HG03039 (cell line): Measurements from ENCODE around the gene POLR1A.
"Not testable (repeated sequence)": the region's sequence is repeated elsewhere in the genome, so short reads cannot be mapped to it uniquely, and the experiment has no call there.

Experiments
- ATAC-seq: cut with Tn5 transposase; IDR thresholded peaks from one replicate; pipeline ENCODE4 v1.9.1; 2021; ENCODE audit warnings: mild to moderate bottlenecking, moderate library complexity; ENCODE audit not compliant: unreplicated experiment

Gene POLR1A

GRCh38 chr2:86000131-86000937 lies 105.4 kb downstream of the POLR1A start:
- ATAC-seq: no peak

- ATAC-seq: peak; percentile 66
These were observed 106.4 kb downstream of the POLR1A start for GRCh38 chr2:85999061-85999831.

GRCh38 chr2:85998071-85998991 lies 107.4 kb downstream of the POLR1A start:
- ATAC-seq: no peak

- no peak for ATAC-seq
These were observed 108.4 kb downstream of the POLR1A start for GRCh38 chr2:85997017-85997970.

- ATAC-seq: no peak
These were observed 109.1 kb downstream of the POLR1A start for GRCh38 chr2:85996591-85996990.

GRCh38 chr2:85995648-85996529 lies 109.8 kb downstream of the POLR1A start:
- no peak for ATAC-seq

GRCh38 chr2:85994897-85995647 lies 110.6 kb downstream of the POLR1A start:
- ATAC-seq: no peak

GRCh38 chr2:85994421-85994777 lies 111.3 kb downstream of the POLR1A start:
- peak; percentile 9 for ATAC-seq

GRCh38 chr2:85992611-85993010 lies 113.1 kb downstream of the POLR1A start:
- ATAC-seq: no peak

- ATAC-seq: not testable (repeated sequence)
These were observed 113.6 kb downstream of the POLR1A start for GRCh38 chr2:85992053-85992452.

- ATAC-seq: no peak
These were observed 115.6 kb downstream of the POLR1A start for GRCh38 chr2:85990084-85990483.

GRCh38 chr2:85989288-85989865 lies 116.3 kb downstream of the POLR1A start:
- no peak for ATAC-seq

- no peak for ATAC-seq
These were observed 116.8 kb downstream of the POLR1A start for GRCh38 chr2:85988914-85989270.

- no peak for ATAC-seq
These were observed 117.3 kb downstream of the POLR1A start for GRCh38 chr2:85988175-85988913.

- no peak for ATAC-seq
These were observed 118.2 kb downstream of the POLR1A start for GRCh38 chr2:85987266-85988174.

GRCh38 chr2:85986121-85986520 lies 119.6 kb downstream of the POLR1A start:
- no peak for ATAC-seq
